GM12878 (cell line): Measurements from ENCODE around the gene TCERG1L. TPM values are rescaled to one million over a fixed set of nuclear protein-coding genes. Genes with fewer than 3 reads are reported as not detected.

Experiments
- ATAC-seq: fragments of 200-7000 bp; cut with Tn5 transposase; 3 replicates; pipeline ENCODE4 v1.9.1; 2020; ENCODE audit warnings: mild to moderate bottlenecking, moderate library complexity
- BruUV-seq: library from RNA; stranded (reverse); fragments of 400-500 nt; replicated peaks from 2 replicates; lab custom pipeline; 2021; lab: Mats Ljungman, UMichigan
- CTCF ChIA-PET: fragments of 300-600 bp; sonication (Branson Sonifier 250); formaldehyde crosslinking; extraction: SDS; loops from one replicate; lab custom pipeline; 2021; ENCODE audit warnings: inconsistent platforms; lab: Yijun Ruan, JAX
- POLR2A ChIA-PET: fragments of 350-600 bp; formaldehyde crosslinking; extraction: SDS; loops from one replicate; lab custom pipeline; 2021; ENCODE audit warnings: inconsistent platforms; lab: Charles Lee
- RAD21 ChIA-PET: fragments of 300-600 bp; sonication (Branson Sonifier 250); formaldehyde crosslinking; loops from one replicate; lab custom pipeline; 2023; ENCODE audit warnings: antibody characterized with exemption; ENCODE audit not compliant: unreplicated experiment; lab: Charles Lee
- SMC1A ChIA-PET: fragments of 300-600 bp; sonication (Branson Sonifier 250); formaldehyde crosslinking; loops from one replicate; lab custom pipeline; 2023; ENCODE audit not compliant: unreplicated experiment, uncharacterized antibody; lab: Charles Lee
- DNase-seq: peaks from one replicate; pipeline ENCODE4 v3.0.0-alpha.2; 2011; ENCODE audit warnings: low read depth, low spot score
- FAIRE-seq: peaks from 3 replicates; lab custom pipeline; 2011; peaks lifted over from hg19 to GRCh38; lab: Jason Lieb, UNC
- H2AFZ ChIP-seq: 2 replicates; pipeline ENCODE4 v1.6.0; 2011; ENCODE audit warnings: low read depth, low read length, control low read depth; ENCODE audit not compliant: control insufficient read depth
- H3K27ac ChIP-seq: 2 replicates; pipeline ENCODE4 v1.5.1; 2011; ENCODE audit warnings: control low read depth; ENCODE audit not compliant: control insufficient read depth, insufficient read depth
- H3K27me3 ChIP-seq, 2 experiments: replicated peaks in 1 of 2; 2 replicates each; pipeline versions ENCODE4 v1.6.0 to v1.6.1; 2011; ENCODE audit warnings: low read length in 1 of 2; ENCODE audit not compliant: control insufficient read depth in 2 of 2, insufficient read depth in 2 of 2
- H3K36me3 ChIP-seq, 2 experiments: 2 replicates each; pipeline ENCODE4 v1.5.1; 2011; ENCODE audit warnings: low read length in 1 of 2; ENCODE audit not compliant: control insufficient read depth in 2 of 2, insufficient read depth in 2 of 2
- H3K4me1 ChIP-seq: 2 replicates; pipeline ENCODE4 v1.6.1; 2011; ENCODE audit warnings: mild to moderate bottlenecking, low read length, moderate library complexity, mixed read lengths; ENCODE audit not compliant: control insufficient read depth, insufficient read depth
- H3K4me2 ChIP-seq: 2 replicates; pipeline ENCODE4 v1.6.0; 2011; ENCODE audit warnings: control low read depth; ENCODE audit not compliant: control insufficient read depth, insufficient read depth
- H3K4me3 ChIP-seq: fragments of 200-600 bp; sonication (generic); 2 replicates; pipeline ENCODE4 v1.5.1; 2016
- H3K79me2 ChIP-seq: 2 replicates; pipeline ENCODE4 v1.6.0; 2011; ENCODE audit warnings: low read length; ENCODE audit not compliant: control insufficient read depth, insufficient read depth
- H3K9ac ChIP-seq: 2 replicates; pipeline ENCODE4 v1.8.0; 2011; ENCODE audit warnings: low read length, control low read depth, mixed read lengths; ENCODE audit not compliant: control insufficient read depth, insufficient read depth
- H3K9me3 ChIP-seq: replicated peaks from 3 replicates; pipeline ENCODE4 v1.5.1; 2011; ENCODE audit warnings: mild to moderate bottlenecking, low read length; ENCODE audit not compliant: control insufficient read depth, insufficient read depth
- H4K20me1 ChIP-seq: 2 replicates; pipeline ENCODE4 v1.6.0; 2011; ENCODE audit not compliant: control insufficient read depth, insufficient read depth
- BHLHE40 ChIP-seq, 2 experiments: fragments of 450-650 bp in 1 of 2; IDR thresholded peaks; 2 replicates each; pipeline ENCODE4 v1.6.1; 2011 to 2017; ENCODE audit warnings: low read depth in 2 of 2, borderline replicate concordance in 1 of 2, improper control_type of control experiment in 1 of 2, low read length in 1 of 2, mild to moderate bottlenecking in 1 of 2
- ETV6 ChIP-seq, 2 experiments: fragments of 450-650 bp in 1 of 2; IDR thresholded peaks in 1 of 2; conservative IDR thresholded peaks in 1 of 2; 2 replicates each; pipeline ENCODE4 v1.6.1; 2014; ENCODE audit warnings: antibody characterized with exemption in 1 of 2, borderline replicate concordance in 1 of 2, low read depth in 1 of 2, mild to moderate bottlenecking in 1 of 2, moderate library complexity in 1 of 2
- IRF5 ChIP-seq: fragments of 450-650 bp; IDR thresholded peaks from 2 replicates; pipeline ENCODE4 v1.6.1; 2017; ENCODE audit warnings: borderline replicate concordance
- KAT2A ChIP-seq: conservative IDR thresholded peaks from 2 replicates; pipeline ENCODE4 v1.6.1; 2011; ENCODE audit warnings: low read depth, low read length; ENCODE audit not compliant: control insufficient read depth
- MLLT1 ChIP-seq: fragments of 450-650 bp; IDR thresholded peaks from 2 replicates; pipeline ENCODE4 v1.6.1; 2016; ENCODE audit warnings: mild to moderate bottlenecking
- MYC ChIP-seq: IDR thresholded peaks from 2 replicates; pipeline ENCODE4 v1.6.1; 2011; ENCODE audit warnings: mild to moderate bottlenecking, low read length, moderate library complexity, inconsistent platforms; ENCODE audit not compliant: insufficient read depth, insufficient replicate concordance, insufficient read length, severe bottlenecking
- PAX5 ChIP-seq: IDR thresholded peaks from 2 replicates; pipeline ENCODE4 v1.6.1; 2011; ENCODE audit warnings: low read depth, low read length, borderline replicate concordance
- POLR2A ChIP-seq: IDR thresholded peaks from 2 replicates; pipeline ENCODE4 v1.6.1; 2011; ENCODE audit warnings: low read depth, mild to moderate bottlenecking, low read length
- POU2F2 ChIP-seq: IDR thresholded peaks from 3 replicates; pipeline ENCODE4 v1.6.1; 2011; ENCODE audit warnings: low read depth, mild to moderate bottlenecking, low read length, borderline replicate concordance
- PRDM15 ChIP-seq: fragments of 450-650 bp; formaldehyde crosslinking; IDR thresholded peaks from 2 replicates; pipeline ENCODE4 v1.4.0; 2020; ENCODE audit warnings: mild to moderate bottlenecking, moderate library complexity
- RAD51 ChIP-seq: fragments of 450-650 bp; IDR thresholded peaks from 2 replicates; pipeline ENCODE4 v1.6.1; 2016; ENCODE audit warnings: moderate library complexity, mild to moderate bottlenecking, inconsistent platforms
- RFX5 ChIP-seq: IDR thresholded peaks from 2 replicates; pipeline ENCODE4 v1.6.1; 2011; ENCODE audit warnings: low read depth, low read length, improper control_type of control experiment
- ZNF622 ChIP-seq: fragments of 450-650 bp; IDR thresholded peaks from 2 replicates; pipeline ENCODE4 v1.6.1; 2017; ENCODE audit warnings: mild to moderate bottlenecking, inconsistent platforms
- WGBS: methylation state at CpG from one replicate; pipeline ENCODE4 v1.1.6; 2016; ENCODE audit warnings: low lambda C conversion rate; ENCODE audit not compliant: insufficient replicate concordance, insufficient coverage; ENCODE audit errors: missing lambda C conversion rate; 5-methylcytosine and 5-hydroxymethylcytosine counted together
- in situ Hi-C: fragments of 300-500 bp; cut with MboI; formaldehyde crosslinking; loops from 9 replicates; pipeline ENCODE4 v1.14.3; 2018; ENCODE audit warnings: mixed read lengths
- intact Hi-C: fragments of 100-400 bp; cut with micrococcal nuclease; formaldehyde crosslinking; loops from one replicate; pipeline ENCODE4 v1.14.2; 2022; ENCODE audit not compliant: unreplicated experiment
- polyA plus RNA-seq, 11 experiments: library from polyadenylated mRNA; depleted of rRNA in 4 of 11; unstranded in 6 of 11; stranded (reverse) in 5 of 11; fragments of >200 nt; fragmentation: Nextera tagmentation in 4 of 11; fragmentation: Illumina TruSeq in 1 of 11; extraction: Ambion mirVana in 4 of 11; extraction: Trizol in 1 of 11; gene quantifications; 1 replicate in 1 of 11; 2 replicates in 10 of 11; pipeline versions ENCODE4 v1.2.1 to v1.2.3, GENCODE V29; 2011 to 2016; ENCODE audit warnings: inconsistent platforms in 2 of 11, missing spikeins in 2 of 11, low read depth in 1 of 11
- total RNA-seq, 4 experiments: library from RNA; depleted of rRNA in 3 of 4; stranded (reverse); fragments of >200 nt in 3 of 4; fragmentation: Illumina TruSeq in 1 of 4; extraction: Trizol in 1 of 4; gene quantifications; 2 replicates each; pipeline versions ENCODE4 v1.2.1 to v1.2.3, GENCODE V29; 2013 to 2021

Gene TCERG1L
- total and polyA plus RNA-seq, 10 of the 15 experiments (the other 5 are each of a cell fraction or from before 2014, with no cell fraction given), result not detected

GRCh38 chr10:131231965-131232541 is 79.5 kb downstream of the TCERG1L start:
- H3K4me3 ChIP-seq, result no peak overlapping the region
- ChIA-PET CTCF (no interaction called here), RAD21 (no interaction called here), SMC1A (no interaction called here), POLR2A (no interaction called here)
- H4K20me1 ChIP-seq, result no peaks in the 10 kb centered on the region
- ATAC-seq (no peak), DNase-seq (no peak), FAIRE-seq (no peak)
- intact Hi-C loops (no loop called here), in situ Hi-C loops (no loop called here)
- no peaks in the 10 kb centered on the region for H3K36me3 ChIP-seq
- no peak overlapping the region for H3K9ac ChIP-seq
- no peaks in the 10 kb centered on the region for H3K79me2 ChIP-seq
- 41% methylated on average over 13 of the region's 15 CpGs for WGBS
- no peak overlapping the region for H2AFZ ChIP-seq
- no peak overlapping the region for H3K27ac ChIP-seq
- TF ChIP-seq POLR2A (no peak), POU2F2 (no peak), MLLT1 (no peak), ETV6 (conservative IDR thresholded peaks at IDR 0.05 in 1 of 2, IDR thresholded peaks at IDR 0.05 in 1 of 2; ENCODE audit: borderline replicate concordance in 1 of 2, low read depth in 1 of 2) (no peak), RAD51 (no peak), IRF5 (no peak), MYC (no peak), BHLHE40 (IDR thresholded peaks at IDR 0.05; ENCODE audit: borderline replicate concordance in 1 of 2, low read depth in 2 of 2, low read length in 1 of 2) (no peak), PAX5 (no peak), ZNF622 (no peak), KAT2A (no peak), RFX5 (no peak), PRDM15 (CRISPR knock-in tag) (no peak)
- H3K9me3 ChIP-seq, result no peaks in the 10 kb centered on the region
- H3K27me3 ChIP-seq, result no peaks in the 10 kb centered on the region
- H3K4me2 ChIP-seq, result no peak overlapping the region
- BruUV-seq, result no TSS peak
- no peaks in the 10 kb centered on the region for H3K4me1 ChIP-seq
